NCI-H187 (cell line): ENCODE measurements around the gene GREM2.

Experiments
- DNase-seq, 2 experiments: peaks; one replicate each; lab custom pipeline; 2025; lab: John Stamatoyannopoulos, UW

Gene GREM2

GRCh38 chr1:240499012-240499411 is 112.9 kb downstream of the GREM2 start:
- no peak for DNase-seq

DNA sequence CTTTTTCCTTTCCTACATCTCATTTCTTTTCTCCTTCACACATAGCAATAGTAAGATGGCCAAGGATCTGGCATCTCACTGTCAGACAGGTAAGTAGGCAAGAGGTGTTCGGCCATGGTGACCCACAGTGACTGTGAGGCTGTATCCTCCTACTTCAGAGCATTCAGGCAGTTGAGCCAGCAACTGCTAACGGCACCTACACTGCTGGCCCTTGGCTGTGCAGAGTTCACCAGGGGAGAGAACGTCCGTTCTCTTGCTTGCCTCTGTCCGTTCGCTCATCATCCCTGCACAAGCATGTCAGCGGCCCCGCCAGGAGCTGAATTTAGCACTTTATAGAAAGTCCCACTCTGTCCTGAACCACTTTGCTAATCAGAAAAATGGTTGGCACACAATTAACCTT is 113.6 kb downstream of the GREM2 start:
- DNase-seq, result no peak

GRCh38 chr1:240497908-240498307 is 114.0 kb downstream of the GREM2 start:
- no peak for DNase-seq

DNA sequence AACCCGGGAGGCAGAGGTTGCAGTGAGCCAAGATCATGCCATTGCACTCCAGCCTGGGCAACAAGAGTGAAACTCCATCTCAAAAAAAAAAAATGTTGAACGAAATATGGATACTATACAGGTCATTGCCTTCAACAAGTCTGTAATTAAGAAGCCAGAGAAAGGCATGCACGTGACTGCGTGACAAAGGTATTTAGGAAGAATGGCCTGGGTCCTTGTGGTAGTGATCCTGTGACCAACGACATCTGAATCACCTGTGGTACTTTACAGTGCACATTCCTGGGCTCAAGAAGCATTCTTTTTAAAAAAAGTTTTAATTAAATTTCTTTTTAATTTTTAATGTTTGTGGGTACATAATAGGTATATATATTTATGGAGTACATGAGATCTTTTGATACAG is 115.0 kb downstream of the GREM2 start:
- DNase-seq, result no peak

DNA sequence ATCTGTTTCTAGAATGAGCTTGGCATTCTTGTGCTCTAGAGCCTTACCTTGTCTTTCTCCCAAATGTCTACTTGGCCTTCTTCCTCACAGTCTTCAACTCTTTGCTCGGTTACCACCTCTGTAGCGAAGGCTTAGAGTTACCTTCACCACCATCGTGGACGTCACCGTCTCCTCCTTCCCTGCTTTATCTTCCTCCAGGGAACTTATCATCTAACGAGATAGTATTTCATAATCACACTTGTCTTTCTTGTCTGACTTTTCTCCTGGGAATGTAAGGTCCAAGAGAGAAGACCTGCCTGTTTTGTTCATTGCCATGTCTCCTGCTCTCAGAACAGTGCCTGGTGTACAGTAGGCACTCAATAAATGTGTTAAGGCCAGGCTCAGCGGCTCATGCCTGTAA is 115.6 kb downstream of the GREM2 start:
- DNase-seq, result no peak

DNA sequence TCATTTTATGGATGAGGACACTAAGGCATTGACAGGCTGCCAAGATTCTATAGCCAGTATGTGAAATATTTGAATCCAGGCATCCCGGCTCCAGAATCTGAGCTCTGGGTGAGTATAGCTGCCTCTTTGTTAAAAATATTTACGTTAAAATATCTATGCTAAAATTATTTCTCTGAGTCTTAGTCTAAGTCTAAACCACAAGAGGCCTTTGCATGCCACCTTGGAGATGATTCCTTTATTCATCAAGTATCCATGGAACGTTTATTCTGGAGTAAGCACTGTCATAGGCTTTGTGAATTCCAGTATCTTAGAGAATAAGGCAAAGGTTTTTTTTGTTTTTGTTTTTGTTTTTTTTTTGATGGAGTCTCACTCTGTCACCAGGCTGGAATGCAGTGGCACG is 116.4 kb downstream of the GREM2 start:
- no peak for DNase-seq

GRCh38 chr1:240492832-240493440 is 119.0 kb downstream of the GREM2 start:
- DNase-seq, result no peak

- DNase-seq, result no peak
These were observed 120.2 kb downstream of the GREM2 start for GRCh38 chr1:240491796-240492195.

DNA sequence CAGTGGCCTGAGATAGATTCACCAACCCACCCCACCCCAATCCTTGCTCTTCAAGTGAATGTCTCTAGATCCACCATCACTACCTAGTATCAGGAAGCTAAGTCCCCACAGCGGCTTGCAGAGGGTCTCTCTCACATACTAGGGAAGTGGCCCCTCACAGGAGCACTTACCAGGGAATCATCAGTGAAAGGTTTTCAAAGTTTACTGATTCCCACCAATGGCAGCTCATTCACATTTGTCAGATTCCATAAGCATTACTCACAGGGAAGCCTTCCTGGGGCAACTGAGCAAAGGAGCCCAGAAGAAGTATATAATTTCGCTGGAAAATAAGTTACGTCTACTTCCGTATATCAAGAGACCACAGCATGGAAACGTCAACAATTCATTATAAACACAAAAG is 120.8 kb downstream of the GREM2 start:
- no peak for DNase-seq

DNA sequence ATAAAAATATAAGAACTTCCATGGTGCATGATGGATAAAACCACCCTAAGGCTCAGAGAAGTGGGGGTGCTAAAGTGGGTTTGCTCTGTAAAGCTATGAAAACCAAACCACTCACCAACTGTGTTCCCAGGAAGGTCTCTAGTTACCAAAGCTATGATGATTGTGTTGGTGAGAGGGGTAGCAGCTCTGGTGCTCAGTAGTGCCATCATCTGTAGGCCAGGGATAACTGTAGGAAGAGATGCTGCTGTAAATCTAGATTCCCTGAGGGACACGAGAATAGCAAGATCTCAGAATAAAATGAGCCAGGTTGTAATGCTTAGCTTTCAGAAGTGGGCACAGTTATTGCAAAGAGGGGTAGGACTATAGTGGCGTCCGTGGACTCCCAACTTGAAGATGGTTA is 124.5 kb downstream of the GREM2 start:
- DNase-seq, result no peak

DNA sequence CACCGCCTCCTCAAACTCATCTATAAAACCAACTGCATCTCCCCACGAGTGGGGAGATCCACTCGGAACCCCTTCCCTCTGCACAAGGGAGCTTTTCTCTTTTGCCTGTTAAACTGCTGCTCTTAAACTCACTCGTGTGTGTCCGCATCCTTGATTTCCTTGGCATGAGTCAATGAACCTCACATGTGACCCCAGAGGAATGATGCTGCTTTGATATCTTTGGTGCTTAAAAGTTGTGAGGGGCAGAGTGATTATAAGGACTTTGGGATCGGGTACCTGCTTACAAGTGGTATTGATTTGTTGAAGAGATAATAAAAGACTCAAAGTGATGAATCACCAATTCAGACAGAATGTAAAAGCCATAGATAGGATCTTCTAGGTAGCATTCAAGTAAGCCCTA is 125.3 kb downstream of the GREM2 start:
- DNase-seq, result no peak

GRCh38 chr1:240484804-240485443 is 127.0 kb downstream of the GREM2 start:
- DNase-seq, result no peak

DNA sequence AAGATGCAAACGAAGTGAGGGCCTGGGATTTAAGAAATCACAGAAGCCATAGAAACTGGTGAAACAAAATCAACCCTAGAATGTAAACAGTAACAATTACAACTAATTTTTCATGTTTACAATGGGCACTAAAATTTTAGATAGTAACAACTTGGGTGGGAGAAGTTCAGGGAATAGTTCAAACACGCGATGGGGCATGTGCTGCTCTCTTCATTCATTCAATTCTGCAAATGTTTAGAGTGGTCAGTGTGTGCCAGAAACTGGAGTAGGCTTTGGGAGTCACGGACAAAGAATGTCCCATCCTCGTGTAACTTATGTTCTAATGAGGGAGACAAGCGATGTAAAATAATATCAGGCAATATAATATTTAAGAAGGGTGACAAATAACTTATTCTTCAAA is 133.4 kb downstream of the GREM2 start:
- DNase-seq, result no peak

GRCh38 chr1:240475832-240476231 is 136.1 kb downstream of the GREM2 start:
- DNase-seq, result no peak

DNA sequence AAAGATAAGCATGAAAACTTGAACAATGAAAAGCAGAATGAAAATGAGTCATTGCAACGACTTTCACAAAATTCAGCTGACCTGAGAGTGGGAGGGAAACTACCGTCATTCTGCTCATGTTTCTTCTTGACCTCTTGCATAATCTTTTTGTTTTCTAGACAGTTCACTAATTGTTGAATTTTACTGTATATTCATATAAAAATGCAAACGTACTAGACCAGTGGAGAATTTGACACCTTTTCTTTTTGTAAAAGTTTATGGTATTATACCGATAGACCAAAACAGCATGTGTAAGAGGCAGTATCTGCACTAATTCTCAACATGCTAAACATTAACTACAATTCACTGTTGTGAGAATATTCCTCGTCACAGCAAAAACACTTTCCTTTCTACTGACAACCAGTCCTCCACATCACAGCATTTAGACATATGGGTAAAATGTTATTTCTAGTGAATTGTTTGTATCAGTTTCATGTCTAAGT is 137.8 kb downstream of the GREM2 start:
- no peak for DNase-seq

DNA sequence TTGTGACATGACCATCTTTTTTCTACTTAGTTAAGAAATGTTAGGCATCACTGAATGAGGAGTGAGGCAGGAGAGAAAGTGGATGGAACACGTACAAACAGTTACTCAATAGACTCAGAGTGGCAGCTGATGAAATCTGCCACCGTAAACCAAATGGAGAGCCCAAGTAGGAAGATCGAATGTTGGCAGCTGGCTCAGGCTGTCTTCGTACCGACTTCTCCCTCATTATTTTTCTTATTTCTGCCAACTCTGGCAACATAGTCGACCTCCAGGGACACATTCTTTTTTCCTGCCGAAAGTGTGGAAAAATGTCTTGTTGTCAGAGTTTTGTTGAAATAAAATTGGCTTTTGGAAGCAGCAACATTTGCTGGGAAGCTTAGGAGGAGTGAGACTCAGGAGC is 143.3 kb downstream of the GREM2 start:
- no peak for DNase-seq

GRCh38 chr1:240467895-240468294 is 144.1 kb downstream of the GREM2 start:
- no peak for DNase-seq

- no peak for DNase-seq
These were observed 145.4 kb downstream of the GREM2 start for GRCh38 chr1:240466509-240466908.

DNA sequence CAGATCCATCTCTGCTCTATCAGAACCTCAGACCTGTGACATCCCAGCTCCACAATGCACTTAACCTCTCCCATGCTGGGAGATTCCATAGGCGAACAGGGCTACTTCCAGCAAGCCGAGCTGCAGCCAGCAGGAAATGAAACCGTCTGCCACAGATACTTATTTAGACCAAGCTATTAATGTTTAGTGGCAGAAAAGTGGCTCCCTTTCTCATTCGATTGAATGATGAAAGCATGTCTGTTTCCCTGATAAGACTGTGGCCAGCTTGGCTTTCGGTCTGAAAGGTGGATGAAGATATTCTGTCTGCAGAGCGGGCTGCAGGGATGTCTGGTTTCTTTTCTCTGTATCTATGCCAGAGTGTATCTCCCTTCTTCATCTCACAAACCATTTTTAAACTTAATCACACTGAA is 146.4 kb downstream of the GREM2 start:
- DNase-seq, result no peak

GRCh38 chr1:240464099-240464498 is 147.9 kb downstream of the GREM2 start:
- no peak for DNase-seq

- DNase-seq, result no peak
These were observed 149.1 kb downstream of the GREM2 start for GRCh38 chr1:240462766-240463395.

DNA sequence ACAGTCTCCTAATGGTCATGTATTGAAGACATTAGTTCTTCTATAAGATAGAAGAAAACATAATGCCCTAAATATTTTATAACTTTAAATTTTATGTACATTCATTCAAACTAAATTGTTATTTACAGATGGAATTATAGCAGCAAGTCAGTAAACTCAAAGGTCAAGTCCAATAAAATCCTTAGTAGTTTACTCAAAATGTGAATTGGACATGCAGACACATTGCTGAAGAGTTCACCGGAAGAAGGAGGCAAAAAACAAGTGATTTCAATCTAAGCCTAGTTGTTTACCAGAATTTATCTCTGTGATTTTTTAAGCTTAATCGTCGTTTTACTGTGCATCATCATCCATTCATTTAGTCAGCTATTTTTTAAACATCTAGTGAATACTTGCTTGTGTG is 149.7 kb downstream of the GREM2 start:
- DNase-seq, result no peak

- DNase-seq, result no peak
These were observed 154.8 kb downstream of the GREM2 start for GRCh38 chr1:240457203-240457602.
